ENCODE measurements around the gene GPX2.

GPX2 gene

GRCh38 chr14:64930085-64930843, 12.3 kb downstream of the GPX2 start:
- no peak for TF ChIP-seq CREB1 (IDR thresholded peaks at IDR 0.05; ENCODE audit: low read depth)
- no peak for TF ChIP-seq TEAD4 (IDR thresholded peaks at IDR 0.05)
- no peak for TF ChIP-seq EP300 (IDR thresholded peaks at IDR 0.05; ENCODE audit: borderline replicate concordance)
- no peak for TF ChIP-seq MAX (IDR thresholded peaks at IDR 0.05)
- no peak for TF ChIP-seq NFIC (IDR thresholded peaks at IDR 0.05)
- no peak for TF ChIP-seq CEBPB (IDR thresholded peaks at IDR 0.05)
- TF ChIP-seq TAF1 (IDR thresholded peaks at IDR 0.05; ENCODE audit: low read depth), result no peak
- TF ChIP-seq YY1 (IDR thresholded peaks at IDR 0.05; ENCODE audit: low read depth), result no peak
- TF ChIP-seq RAD21 (IDR thresholded peaks at IDR 0.05; ENCODE audit: low read depth), result no peak
- no peak for TF ChIP-seq ZBTB7A (IDR thresholded peaks at IDR 0.05; ENCODE audit: low read depth)
- no peak for TF ChIP-seq TCF12 (IDR thresholded peaks at IDR 0.05; ENCODE audit: low read depth)
- TF ChIP-seq REST (IDR thresholded peaks at IDR 0.05; ENCODE audit: low read depth), result no peak
- no peak for TF ChIP-seq FOXM1 (IDR thresholded peaks at IDR 0.05; ENCODE audit: borderline replicate concordance, low read depth)
- TF ChIP-seq EGR1 (IDR thresholded peaks at IDR 0.05), result no peak
- no peak for TF ChIP-seq USF1 (IDR thresholded peaks at IDR 0.05)

- TF ChIP-seq TCF12 (IDR thresholded peaks at IDR 0.05; ENCODE audit: low read depth), result no peak
- no peak for TF ChIP-seq RAD21 (IDR thresholded peaks at IDR 0.05; ENCODE audit: low read depth)
- TF ChIP-seq YY1 (IDR thresholded peaks at IDR 0.05; ENCODE audit: low read depth), result no peak
- no peak for TF ChIP-seq REST (IDR thresholded peaks at IDR 0.05; ENCODE audit: low read depth)
- TF ChIP-seq USF1 (IDR thresholded peaks at IDR 0.05), result no peak
- TF ChIP-seq EGR1 (IDR thresholded peaks at IDR 0.05), result no peak
- TF ChIP-seq TEAD4 (IDR thresholded peaks at IDR 0.05), result no peak
- no peak for TF ChIP-seq ZBTB7A (IDR thresholded peaks at IDR 0.05; ENCODE audit: low read depth)
- TF ChIP-seq CREB1 (IDR thresholded peaks at IDR 0.05; ENCODE audit: low read depth), result no peak
- TF ChIP-seq TAF1 (IDR thresholded peaks at IDR 0.05; ENCODE audit: low read depth), result no peak
- TF ChIP-seq EP300 (IDR thresholded peaks at IDR 0.05; ENCODE audit: borderline replicate concordance), result no peak
- TF ChIP-seq FOXM1 (IDR thresholded peaks at IDR 0.05; ENCODE audit: borderline replicate concordance, low read depth), result no peak
- TF ChIP-seq NFIC (IDR thresholded peaks at IDR 0.05), result no peak
- TF ChIP-seq MAX (IDR thresholded peaks at IDR 0.05), result no peak
- no peak for TF ChIP-seq CEBPB (IDR thresholded peaks at IDR 0.05)
Observed at GRCh38 chr14:64929014-64929359, 13.6 kb downstream of the GPX2 start.

GRCh38 chr14:64928239-64929013, 14.1 kb downstream of the GPX2 start:
- TF ChIP-seq RAD21 (IDR thresholded peaks at IDR 0.05; ENCODE audit: low read depth) (no peak), TCF12 (IDR thresholded peaks at IDR 0.05; ENCODE audit: low read depth) (no peak), CEBPB (IDR thresholded peaks at IDR 0.05) (no peak), EGR1 (IDR thresholded peaks at IDR 0.05) (no peak), FOXM1 (IDR thresholded peaks at IDR 0.05; ENCODE audit: borderline replicate concordance, low read depth) (no peak), MAX (IDR thresholded peaks at IDR 0.05) (no peak), EP300 (IDR thresholded peaks at IDR 0.05; ENCODE audit: borderline replicate concordance) (no peak), TEAD4 (IDR thresholded peaks at IDR 0.05) (no peak), REST (IDR thresholded peaks at IDR 0.05; ENCODE audit: low read depth) (no peak), YY1 (IDR thresholded peaks at IDR 0.05; ENCODE audit: low read depth) (no peak), CREB1 (IDR thresholded peaks at IDR 0.05; ENCODE audit: low read depth) (no peak), USF1 (IDR thresholded peaks at IDR 0.05) (no peak), TAF1 (IDR thresholded peaks at IDR 0.05; ENCODE audit: low read depth) (no peak), NFIC (IDR thresholded peaks at IDR 0.05) (no peak), ZBTB7A (IDR thresholded peaks at IDR 0.05; ENCODE audit: low read depth) (no peak)

Measured in Ishikawa (cell line).